Neural progenitor cell (in vitro differentiated cells): Measurements from ENCODE around the gene PRDM16.

Experiments
- EZH2phosphoT487 ChIP-seq: fragments of 200-600 bp; sonication (generic); IDR thresholded peaks from 2 replicates; pipeline ENCODE4 v1.6.1; 2017; ENCODE audit warnings: antibody characterized with exemption
- TF ChIP-seq, protein P1 (sequence below): fragments of 200-600 bp; sonication (generic); IDR thresholded peaks from 2 replicates; pipeline ENCODE4 v1.5.1; 2017; ENCODE audit warnings: antibody characterized with exemption, mild to moderate bottlenecking

DNA sequence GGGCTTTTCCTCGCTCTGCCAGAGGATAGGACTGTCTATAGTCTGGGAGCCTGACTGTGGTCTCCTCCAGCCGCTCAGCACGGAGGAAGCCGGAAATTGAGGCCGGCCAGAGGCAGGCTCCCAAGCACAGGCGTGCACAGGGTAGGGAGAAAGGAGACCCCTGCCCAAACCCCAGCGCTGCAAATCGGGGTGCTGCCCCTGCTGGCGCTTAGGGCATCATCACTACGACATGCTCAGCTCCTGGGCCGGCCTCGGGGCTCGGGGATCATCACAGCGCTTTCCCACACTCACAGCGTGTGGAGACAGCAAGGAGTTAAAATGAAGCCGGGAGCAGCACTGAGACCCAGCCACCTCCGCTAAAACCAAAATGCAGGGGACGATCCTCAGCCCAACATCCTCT, 322.7 kb downstream of the PRDM16 start:
- peak; percentile 26 for TF ChIP-seq EZH2phosphoT487
- TF ChIP-seq, protein P1, sequence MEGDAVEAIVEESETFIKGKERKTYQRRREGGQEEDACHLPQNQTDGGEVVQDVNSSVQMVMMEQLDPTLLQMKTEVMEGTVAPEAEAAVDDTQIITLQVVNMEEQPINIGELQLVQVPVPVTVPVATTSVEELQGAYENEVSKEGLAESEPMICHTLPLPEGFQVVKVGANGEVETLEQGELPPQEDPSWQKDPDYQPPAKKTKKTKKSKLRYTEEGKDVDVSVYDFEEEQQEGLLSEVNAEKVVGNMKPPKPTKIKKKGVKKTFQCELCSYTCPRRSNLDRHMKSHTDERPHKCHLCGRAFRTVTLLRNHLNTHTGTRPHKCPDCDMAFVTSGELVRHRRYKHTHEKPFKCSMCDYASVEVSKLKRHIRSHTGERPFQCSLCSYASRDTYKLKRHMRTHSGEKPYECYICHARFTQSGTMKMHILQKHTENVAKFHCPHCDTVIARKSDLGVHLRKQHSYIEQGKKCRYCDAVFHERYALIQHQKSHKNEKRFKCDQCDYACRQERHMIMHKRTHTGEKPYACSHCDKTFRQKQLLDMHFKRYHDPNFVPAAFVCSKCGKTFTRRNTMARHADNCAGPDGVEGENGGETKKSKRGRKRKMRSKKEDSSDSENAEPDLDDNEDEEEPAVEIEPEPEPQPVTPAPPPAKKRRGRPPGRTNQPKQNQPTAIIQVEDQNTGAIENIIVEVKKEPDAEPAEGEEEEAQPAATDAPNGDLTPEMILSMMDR = peak; percentile 35
